ENCODE results near the gene RASA3. TPM values are rescaled to one million over a fixed set of nuclear protein-coding genes. Genes with fewer than 3 reads are reported as not detected.

Gene RASA3
- total RNA-seq, 1 donor from 2014 or later = 9.3 TPM

DNA sequence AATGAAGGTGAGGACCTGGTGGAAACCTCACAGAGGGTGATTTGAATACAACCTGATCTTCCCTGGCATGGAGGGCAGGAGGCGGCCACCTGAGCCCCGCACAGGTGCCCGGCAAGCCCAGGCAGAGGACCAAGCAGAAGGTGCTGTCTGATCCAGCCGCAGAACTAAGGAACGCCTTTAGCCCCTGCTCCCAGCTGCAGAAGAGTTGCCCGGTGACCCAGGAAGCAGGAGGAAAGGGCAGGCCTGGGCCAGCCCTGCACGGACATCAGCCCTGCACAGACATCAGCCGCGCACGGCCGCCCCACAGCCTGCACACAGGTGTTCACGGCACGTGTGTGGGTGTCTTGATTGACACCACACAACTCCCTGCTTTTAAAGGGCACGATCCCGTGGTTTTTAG, 43.1 kb downstream of the RASA3 start:
- Mint-ChIP-seq H3K27me3 (no peaks in the 10 kb centered on the region), H3K36me3 (no peaks in the 10 kb centered on the region)

GRCh38 chr13:114088863-114089262, 43.6 kb downstream of the RASA3 start:
- H3K4me1 Mint-ChIP-seq (ENCODE audit: unreplicated experiment) = no peaks in the 10 kb centered on the region
- H3K9me3 Mint-ChIP-seq = peaks cover 16% of the 10 kb centered on the region
- H3K27me3 Mint-ChIP-seq = no peaks in the 10 kb centered on the region
- H3K27ac Mint-ChIP-seq = no peak overlapping the region
- no peak for DNase-seq (ENCODE audit: extremely low spot score, unreplicated experiment)
- H3K36me3 Mint-ChIP-seq = no peaks in the 10 kb centered on the region
- H3K4me3 Mint-ChIP-seq = no peak overlapping the region
- no peak for TF ChIP-seq CTCF (conservative IDR thresholded peaks at IDR 0.05)

More for the DNA sequence above, 43.1 kb downstream of the RASA3 start:
- no peak for DNase-seq (ENCODE audit: extremely low spot score, unreplicated experiment)
- Mint-ChIP-seq H3K27ac (no peak overlapping the region), H3K4me1 (ENCODE audit: unreplicated experiment) (no peaks in the 10 kb centered on the region), H3K4me3 (no peak overlapping the region), H3K9me3 (peaks cover 16% of the 10 kb centered on the region)
- TF ChIP-seq CTCF (conservative IDR thresholded peaks at IDR 0.05) = no peak

- H3K4me3 Mint-ChIP-seq = no peak overlapping the region
- H3K27me3 Mint-ChIP-seq = no peaks in the 10 kb centered on the region
- no peak for DNase-seq (ENCODE audit: extremely low spot score, unreplicated experiment)
- no peak overlapping the region for H3K27ac Mint-ChIP-seq
- no peak for TF ChIP-seq CTCF (conservative IDR thresholded peaks at IDR 0.05)
- H3K9me3 Mint-ChIP-seq = peaks cover 10% of the 10 kb centered on the region
- H3K36me3 Mint-ChIP-seq = no peaks in the 10 kb centered on the region
- H3K4me1 Mint-ChIP-seq (ENCODE audit: unreplicated experiment) = no peaks in the 10 kb centered on the region
These were observed 44.2 kb downstream of the RASA3 start for GRCh38 chr13:114088234-114088633.

DNA sequence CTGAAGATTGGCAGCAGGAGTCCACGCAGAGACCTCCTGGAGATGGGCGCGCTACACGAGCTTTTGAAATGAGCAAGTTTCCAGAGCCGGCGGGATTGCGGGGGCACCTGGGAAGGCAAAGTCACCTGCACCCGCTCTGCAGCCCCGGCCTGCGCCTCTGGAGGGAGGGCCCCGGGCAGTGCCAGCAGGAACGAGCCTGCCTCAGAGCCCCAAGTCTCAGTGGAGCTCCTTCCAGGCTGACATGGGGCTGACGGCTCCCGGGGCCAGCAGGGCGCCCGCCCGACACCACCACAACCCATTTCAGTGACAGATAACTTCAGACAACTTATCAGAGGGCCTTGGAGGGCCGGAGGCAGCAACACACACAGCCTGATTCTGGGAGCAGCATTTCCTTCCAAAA, 45.0 kb downstream of the RASA3 start:
- Mint-ChIP-seq H3K4me3 (no peak overlapping the region), H3K36me3 (no peaks in the 10 kb centered on the region), H3K27me3 (no peaks in the 10 kb centered on the region), H3K27ac (no peak overlapping the region), H3K4me1 (ENCODE audit: unreplicated experiment) (no peaks in the 10 kb centered on the region), H3K9me3 (peaks cover 10% of the 10 kb centered on the region)
- DNase-seq (ENCODE audit: extremely low spot score, unreplicated experiment) = no peak
- TF ChIP-seq CTCF (conservative IDR thresholded peaks at IDR 0.05) = no peak

DNA sequence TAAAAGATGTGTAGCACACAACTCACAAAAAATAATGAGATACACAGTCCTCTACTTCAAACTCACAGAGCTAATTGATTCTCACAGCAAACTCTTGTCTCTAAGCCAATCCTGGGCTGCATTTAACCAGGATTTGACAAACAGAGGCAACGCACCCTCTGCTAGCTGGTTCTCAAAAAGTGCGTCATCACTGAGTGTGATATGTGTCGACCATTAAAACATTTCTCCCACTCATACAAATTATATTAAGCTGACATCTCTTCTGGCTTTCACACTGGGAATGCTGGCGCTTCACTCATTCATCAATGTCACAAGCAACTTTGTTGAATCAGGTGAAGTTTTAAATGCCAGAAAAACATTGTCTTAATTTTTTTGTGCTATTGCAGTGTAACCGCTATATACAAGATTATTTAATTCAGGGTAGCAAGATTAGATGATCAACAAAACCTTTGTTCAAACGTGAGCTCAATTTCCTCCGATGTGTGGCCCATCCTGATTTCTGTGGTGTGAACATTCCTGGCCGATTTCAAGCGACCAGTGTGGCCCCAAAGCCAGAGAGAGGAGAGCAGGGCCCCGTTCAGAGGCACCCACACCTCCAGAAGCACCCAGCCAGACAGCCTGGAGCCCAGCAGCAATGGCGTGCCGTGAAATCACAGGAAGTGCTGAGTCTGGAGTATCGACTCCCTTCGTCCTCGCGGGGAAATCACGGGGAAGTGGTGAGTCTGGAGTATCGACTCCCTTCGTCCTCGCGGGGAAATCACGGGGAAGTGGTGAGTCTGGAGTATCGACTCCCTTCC, 49.4 kb downstream of the RASA3 start:
- no peak overlapping the region for H3K4me3 Mint-ChIP-seq
- no peak overlapping the region for H3K27ac Mint-ChIP-seq
- no peaks in the 10 kb centered on the region for H3K27me3 Mint-ChIP-seq
- no peaks in the 10 kb centered on the region for H3K9me3 Mint-ChIP-seq
- DNase-seq (ENCODE audit: extremely low spot score, unreplicated experiment) = no peak
- peaks cover 9% of the 10 kb centered on the region for H3K4me1 Mint-ChIP-seq (ENCODE audit: unreplicated experiment)
- no peaks in the 10 kb centered on the region for H3K36me3 Mint-ChIP-seq
- TF ChIP-seq CTCF (conservative IDR thresholded peaks at IDR 0.05) = no peak
